Liver (tissue), 9 donors: ENCODE measurements around the gene PPT2. TPM values are rescaled to one million over a fixed set of nuclear protein-coding genes. Genes with fewer than 3 reads are reported as not detected.
"Not testable (repeated sequence)": the region's sequence is repeated elsewhere in the genome, so short reads cannot be mapped to it uniquely, and the experiment has no call there.

ENCODE experiments used
- DNase-seq: peaks from one replicate; pipeline ENCODE4 v3.0.0-alpha.2; 2017; ENCODE audit warnings: low spot score
- H3K27ac ChIP-seq, 2 donors: one replicate each; pipeline ENCODE4 v1.7.0; 2013; ENCODE audit warnings: inconsistent platforms in 2 of 2, low read length in 2 of 2, control low read depth in 1 of 2, low read depth in 1 of 2, mild to moderate bottlenecking in 1 of 2
- H3K27me3 ChIP-seq, 4 donors: one replicate each; pipeline versions ENCODE4 v1.6.1 to v1.7.0; 2013; ENCODE audit warnings: low read length in 3 of 4, inconsistent platforms in 1 of 4, mild to moderate bottlenecking in 1 of 4, moderate library complexity in 1 of 4; ENCODE audit not compliant: control insufficient read depth in 4 of 4, insufficient read depth in 4 of 4
- H3K36me3 ChIP-seq, 4 donors: one replicate each; pipeline versions ENCODE4 v1.6.1 to v1.7.0; 2013; ENCODE audit warnings: low read length in 3 of 4, mild to moderate bottlenecking in 3 of 4, low read depth in 1 of 4, moderate library complexity in 1 of 4; ENCODE audit not compliant: control insufficient read depth in 4 of 4, insufficient read depth in 3 of 4
- H3K4me1 ChIP-seq, 4 donors: one replicate each; pipeline versions ENCODE4 v1.6.1 to v1.7.0; 2013; ENCODE audit warnings: low read length in 3 of 4, mild to moderate bottlenecking in 3 of 4, moderate library complexity in 1 of 4; ENCODE audit not compliant: control insufficient read depth in 4 of 4, insufficient read depth in 4 of 4
- H3K4me3 ChIP-seq, 3 donors: one replicate each; pipeline versions ENCODE4 v1.6.1 to v1.7.0; 2013; ENCODE audit warnings: low read length in 3 of 3, control low read depth in 1 of 3, low read depth in 1 of 3, mild to moderate bottlenecking in 1 of 3
- H3K9ac ChIP-seq, 2 donors: one replicate each; pipeline ENCODE4 v1.7.0; 2013; ENCODE audit warnings: low read length in 2 of 2, mild to moderate bottlenecking in 2 of 2, moderate library complexity in 2 of 2, control low read depth in 1 of 2, low read depth in 1 of 2
- H3K9me3 ChIP-seq, 4 donors: one replicate each; pipeline versions ENCODE4 v1.6.1 to v1.7.0; 2013; ENCODE audit warnings: low read length in 3 of 4; ENCODE audit not compliant: control insufficient read depth in 4 of 4
- FOXA2 ChIP-seq: IDR thresholded peaks from 2 replicates; pipeline ENCODE4 v1.6.1; 2016; ENCODE audit warnings: antibody characterized with exemption
- HNF4A ChIP-seq, 2 donors: conservative IDR thresholded peaks; 2 replicates each; pipeline ENCODE4 v1.6.1; 2016; ENCODE audit warnings: antibody characterized with exemption in 2 of 2, mild to moderate bottlenecking in 2 of 2
- HNF4G ChIP-seq: IDR thresholded peaks from 2 replicates; pipeline ENCODE4 v1.6.1; 2016; ENCODE audit warnings: antibody characterized with exemption
- JUND ChIP-seq, 2 donors: IDR thresholded peaks; 2 replicates each; pipeline ENCODE4 v1.6.1; 2016; ENCODE audit warnings: antibody characterized with exemption in 2 of 2
- NR2F2 ChIP-seq: IDR thresholded peaks from 2 replicates; pipeline ENCODE4 v1.6.1; 2016; ENCODE audit warnings: antibody characterized with exemption
- RAD21 ChIP-seq, 2 donors: IDR thresholded peaks; 2 replicates each; pipeline ENCODE4 v1.6.1; 2016; ENCODE audit warnings: antibody characterized with exemption in 2 of 2, mild to moderate bottlenecking in 2 of 2
- SP1 ChIP-seq: IDR thresholded peaks from 2 replicates; pipeline ENCODE4 v1.6.1; 2018; ENCODE audit warnings: antibody characterized with exemption, mild to moderate bottlenecking
- WGBS: extraction: QIAGEN DNeasy Blood & Tissue Kit; methylation state at CpG from one replicate; pipeline ENCODE4 v1.1.7; 2013; 5-methylcytosine and 5-hydroxymethylcytosine counted together
- polyA plus RNA-seq, 2 donors: library from polyadenylated mRNA; stranded (reverse) in 1 of 2; unstranded in 1 of 2; fragments of 200-250 nt in 1 of 2; fragments of >200 nt in 1 of 2; fragmentation: Nextera tagmentation in 1 of 2; extraction: Ambion mirVana in 1 of 2; gene quantifications; one replicate each; pipeline versions ENCODE4 v1.2.1 to v1.2.3, GENCODE V29; 2013 to 2015
- total RNA-seq, 2 donors: library from RNA; depleted of rRNA; stranded (reverse); fragments of >200 nt; gene quantifications; one replicate each; pipeline ENCODE4 v1.2.3, GENCODE V29; 2014
- TF ChIP-seq, protein P1 (sequence below): fragments of 150-350 bp; IDR thresholded peaks from 2 replicates; pipeline ENCODE4 v1.5.1; 2017; ENCODE audit warnings: improper control_type of control experiment, low read depth, low read length; ENCODE audit not compliant: missing input control
- TF ChIP-seq, protein P2 (sequence below): IDR thresholded peaks from 2 replicates; pipeline ENCODE4 v1.6.1; 2016; ENCODE audit warnings: antibody characterized with exemption
- donor health status: healthy.
- donor health status: healthy.
- donor health status: healthy.
- donor health status: healthy.
- donor health status: healthy.

The PPT2 gene
- total and polyA plus RNA-seq, 4 donors = 7.6 to 47.4 (median 15.1) TPM

DNA sequence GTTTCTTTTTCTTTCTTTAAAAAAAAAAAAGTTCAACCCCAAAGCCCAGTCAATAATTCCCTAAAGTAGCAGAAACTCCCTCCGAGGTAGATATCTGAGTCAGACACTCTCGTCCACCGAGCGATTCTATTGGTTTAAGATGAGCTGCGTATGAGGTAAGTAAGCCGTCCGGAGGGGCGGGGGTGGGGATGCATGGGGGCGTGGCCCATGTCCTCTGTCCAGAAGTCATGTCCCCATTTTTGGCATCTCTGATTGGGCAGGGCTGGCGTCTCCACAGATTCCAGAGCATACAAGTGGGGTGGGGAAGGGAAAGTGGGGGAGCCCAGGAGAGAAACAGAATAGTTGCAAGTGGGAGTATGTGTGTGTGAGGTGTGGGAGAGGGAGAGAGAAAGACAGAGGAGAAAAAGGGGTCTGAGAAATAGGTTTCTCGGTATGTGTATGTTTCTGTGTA is 31.8 kb downstream of the PPT2 start:
- not testable (repeated sequence) for H3K9ac ChIP-seq, H3K4me3 ChIP-seq, H3K27me3 ChIP-seq, H3K9me3 ChIP-seq
- Histone ChIP-seq H3K36me3 (peaks cover 0 to 35% (median 17%) of the 10 kb centered on the region in 4 donors), H3K27ac (peak overlapping the region; percentile 31 to 46), H3K4me1 (peaks cover 6 to 21% (median 12%) of the 10 kb centered on the region in 4 donors)
- peak; percentile 87 for DNase-seq
- WGBS = 30% methylated on average over 11 of the region's 11 CpGs
- peak in 1 of 2 donors; percentile 9 for TF ChIP-seq HNF4A (conservative IDR thresholded peaks at IDR 0.05)

- peaks cover 0 to 29% (median 15%) of the 10 kb centered on the region in 4 donors for H3K36me3 ChIP-seq
- H3K27me3 ChIP-seq, H3K9ac ChIP-seq, H3K9me3 ChIP-seq, H3K4me3 ChIP-seq, DNase-seq: not testable (repeated sequence)
- peaks cover 6 to 27% (median 15%) of the 10 kb centered on the region in 4 donors for H3K4me1 ChIP-seq
- peak overlapping the region; percentile 31 to 46 for H3K27ac ChIP-seq
- WGBS = 82% methylated on average over 10 of the region's 10 CpGs
Observed at GRCh38 chr6:32186151-32186840, 32.4 kb downstream of the PPT2 start.

GRCh38 chr6:32187009-32187709 is 33.2 kb downstream of the PPT2 start:
- DNase-seq = no peak
- peaks cover 0 to 26% (median 14%) of the 10 kb centered on the region in 4 donors for H3K36me3 ChIP-seq
- peaks cover 7 to 27% (median 16%) of the 10 kb centered on the region in 4 donors for H3K4me1 ChIP-seq
- no peak for TF ChIP-seq JUND (IDR thresholded peaks at IDR 0.05)
- TF ChIP-seq FOXA2 = no peak
- TF ChIP-seq RAD21 (IDR thresholded peaks at IDR 0.05) = no peak
- TF ChIP-seq, protein P1, sequence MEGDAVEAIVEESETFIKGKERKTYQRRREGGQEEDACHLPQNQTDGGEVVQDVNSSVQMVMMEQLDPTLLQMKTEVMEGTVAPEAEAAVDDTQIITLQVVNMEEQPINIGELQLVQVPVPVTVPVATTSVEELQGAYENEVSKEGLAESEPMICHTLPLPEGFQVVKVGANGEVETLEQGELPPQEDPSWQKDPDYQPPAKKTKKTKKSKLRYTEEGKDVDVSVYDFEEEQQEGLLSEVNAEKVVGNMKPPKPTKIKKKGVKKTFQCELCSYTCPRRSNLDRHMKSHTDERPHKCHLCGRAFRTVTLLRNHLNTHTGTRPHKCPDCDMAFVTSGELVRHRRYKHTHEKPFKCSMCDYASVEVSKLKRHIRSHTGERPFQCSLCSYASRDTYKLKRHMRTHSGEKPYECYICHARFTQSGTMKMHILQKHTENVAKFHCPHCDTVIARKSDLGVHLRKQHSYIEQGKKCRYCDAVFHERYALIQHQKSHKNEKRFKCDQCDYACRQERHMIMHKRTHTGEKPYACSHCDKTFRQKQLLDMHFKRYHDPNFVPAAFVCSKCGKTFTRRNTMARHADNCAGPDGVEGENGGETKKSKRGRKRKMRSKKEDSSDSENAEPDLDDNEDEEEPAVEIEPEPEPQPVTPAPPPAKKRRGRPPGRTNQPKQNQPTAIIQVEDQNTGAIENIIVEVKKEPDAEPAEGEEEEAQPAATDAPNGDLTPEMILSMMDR = no peak
- TF ChIP-seq, protein P2, sequence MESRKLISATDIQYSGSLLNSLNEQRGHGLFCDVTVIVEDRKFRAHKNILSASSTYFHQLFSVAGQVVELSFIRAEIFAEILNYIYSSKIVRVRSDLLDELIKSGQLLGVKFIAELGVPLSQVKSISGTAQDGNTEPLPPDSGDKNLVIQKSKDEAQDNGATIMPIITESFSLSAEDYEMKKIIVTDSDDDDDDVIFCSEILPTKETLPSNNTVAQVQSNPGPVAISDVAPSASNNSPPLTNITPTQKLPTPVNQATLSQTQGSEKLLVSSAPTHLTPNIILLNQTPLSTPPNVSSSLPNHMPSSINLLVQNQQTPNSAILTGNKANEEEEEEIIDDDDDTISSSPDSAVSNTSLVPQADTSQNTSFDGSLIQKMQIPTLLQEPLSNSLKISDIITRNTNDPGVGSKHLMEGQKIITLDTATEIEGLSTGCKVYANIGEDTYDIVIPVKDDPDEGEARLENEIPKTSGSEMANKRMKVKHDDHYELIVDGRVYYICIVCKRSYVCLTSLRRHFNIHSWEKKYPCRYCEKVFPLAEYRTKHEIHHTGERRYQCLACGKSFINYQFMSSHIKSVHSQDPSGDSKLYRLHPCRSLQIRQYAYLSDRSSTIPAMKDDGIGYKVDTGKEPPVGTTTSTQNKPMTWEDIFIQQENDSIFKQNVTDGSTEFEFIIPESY = no peak
- TF ChIP-seq HNF4G = no peak
- TF ChIP-seq SP1 = no peak
- TF ChIP-seq NR2F2 = no peak
- no peaks in the 10 kb centered on the region for H3K9me3 ChIP-seq
- 79% methylated on average over 12 of the region's 12 CpGs for WGBS
- H3K4me3 ChIP-seq = no peak overlapping the region
- no peak overlapping the region for H3K9ac ChIP-seq
- peak overlapping the region in 1 of 2 donors; percentile 46 for H3K27ac ChIP-seq
- no peaks in the 10 kb centered on the region for H3K27me3 ChIP-seq

DNA sequence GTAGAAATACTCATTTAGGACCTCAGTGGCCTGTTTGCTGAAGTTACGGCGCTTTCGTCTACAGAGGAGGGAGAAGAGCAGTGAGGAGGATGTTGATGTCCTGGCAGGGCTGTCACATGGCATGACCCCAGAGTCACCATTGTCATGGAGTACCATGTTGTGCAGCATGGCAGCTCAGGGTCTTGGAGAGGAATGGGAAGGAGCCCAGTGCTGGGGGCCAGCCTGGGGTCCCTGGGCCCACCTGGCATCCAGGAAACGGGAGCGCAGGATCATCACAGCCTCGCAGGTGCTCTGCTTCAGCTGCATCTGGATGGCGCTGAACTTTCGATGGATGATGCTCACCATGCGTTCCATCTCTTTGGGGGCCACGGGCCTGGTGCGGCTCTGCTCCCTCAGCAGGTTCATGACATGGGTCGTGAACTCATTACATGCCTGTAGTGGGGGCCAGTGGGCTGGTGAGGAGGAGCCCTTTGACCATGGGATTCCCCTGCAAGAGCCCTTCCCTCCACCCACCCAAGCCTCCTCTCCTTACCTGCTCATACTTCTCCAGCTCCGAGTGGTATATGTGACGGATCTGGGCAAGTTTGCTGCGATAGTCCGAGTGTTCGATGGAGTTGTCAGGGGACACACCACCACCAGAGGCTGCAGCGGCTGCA is 33.9 kb downstream of the PPT2 start:
- H3K36me3 ChIP-seq = peaks cover 0 to 23% (median 12%) of the 10 kb centered on the region in 4 donors

More for the DNA sequence above, 33.9 kb downstream of the PPT2 start:
- not testable (repeated sequence) for DNase-seq, H3K27ac ChIP-seq, H3K4me3 ChIP-seq, H3K9me3 ChIP-seq, H3K9ac ChIP-seq, H3K27me3 ChIP-seq
- peaks cover 7 to 27% (median 16%) of the 10 kb centered on the region in 4 donors for H3K4me1 ChIP-seq
- WGBS = 87% methylated on average over 18 of the region's 18 CpGs
